GM12878 (cell line): ENCODE data around the gene THAP2.

ENCODE experiments used
- KDM1A ChIP-seq: fragments of 200-600 bp; sonication (generic); IDR thresholded peaks from 2 replicates; pipeline ENCODE4 v1.6.1; 2016; ENCODE audit warnings: borderline replicate concordance
- TF ChIP-seq, protein P1 (sequence below), 3 experiments: IDR thresholded peaks in 2 of 3; conservative IDR thresholded peaks in 1 of 3; 2 replicates each; pipeline ENCODE4 v1.5.1; 2011; ENCODE audit warnings: low read depth in 3 of 3, low read length in 3 of 3, mild to moderate bottlenecking in 3 of 3, control low read depth in 2 of 3, moderate library complexity in 2 of 3, inconsistent platforms in 1 of 3, mixed read lengths in 1 of 3; ENCODE audit not compliant: control insufficient read depth in 2 of 3, insufficient read depth in 1 of 3; ENCODE audit errors: extremely low read depth in 1 of 3
- TF ChIP-seq, protein P2 (sequence below): IDR thresholded peaks from 2 replicates; pipeline ENCODE4 v1.6.1; 2011; ENCODE audit warnings: low read depth, low read length, improper control_type of control experiment, borderline replicate concordance

DNA sequence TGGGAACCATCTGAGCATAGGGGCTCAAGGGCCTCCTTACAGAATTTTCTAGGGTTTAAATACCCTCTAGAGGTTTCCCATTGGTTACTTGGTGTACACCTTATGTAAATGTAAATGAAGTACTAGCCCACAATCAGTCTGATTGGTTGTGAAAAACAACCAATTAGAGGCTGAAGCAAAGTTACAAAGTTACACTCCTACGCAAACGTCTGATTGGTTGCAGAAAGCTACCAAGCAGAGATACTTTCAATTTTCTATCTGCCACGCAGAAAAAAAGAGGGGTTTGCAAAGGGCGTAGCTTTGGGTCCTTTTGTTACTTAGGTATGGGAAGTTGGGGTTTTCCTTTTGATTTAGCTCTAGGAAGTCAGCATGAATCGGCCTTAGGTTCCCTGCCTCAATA lies 20.0 kb downstream of the THAP2 start:
- TF ChIP-seq, protein P1, sequence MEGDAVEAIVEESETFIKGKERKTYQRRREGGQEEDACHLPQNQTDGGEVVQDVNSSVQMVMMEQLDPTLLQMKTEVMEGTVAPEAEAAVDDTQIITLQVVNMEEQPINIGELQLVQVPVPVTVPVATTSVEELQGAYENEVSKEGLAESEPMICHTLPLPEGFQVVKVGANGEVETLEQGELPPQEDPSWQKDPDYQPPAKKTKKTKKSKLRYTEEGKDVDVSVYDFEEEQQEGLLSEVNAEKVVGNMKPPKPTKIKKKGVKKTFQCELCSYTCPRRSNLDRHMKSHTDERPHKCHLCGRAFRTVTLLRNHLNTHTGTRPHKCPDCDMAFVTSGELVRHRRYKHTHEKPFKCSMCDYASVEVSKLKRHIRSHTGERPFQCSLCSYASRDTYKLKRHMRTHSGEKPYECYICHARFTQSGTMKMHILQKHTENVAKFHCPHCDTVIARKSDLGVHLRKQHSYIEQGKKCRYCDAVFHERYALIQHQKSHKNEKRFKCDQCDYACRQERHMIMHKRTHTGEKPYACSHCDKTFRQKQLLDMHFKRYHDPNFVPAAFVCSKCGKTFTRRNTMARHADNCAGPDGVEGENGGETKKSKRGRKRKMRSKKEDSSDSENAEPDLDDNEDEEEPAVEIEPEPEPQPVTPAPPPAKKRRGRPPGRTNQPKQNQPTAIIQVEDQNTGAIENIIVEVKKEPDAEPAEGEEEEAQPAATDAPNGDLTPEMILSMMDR (IDR thresholded peaks at IDR 0.05 in 2 of 3, conservative IDR thresholded peaks at IDR 0.05 in 1 of 3; ENCODE audit: control insufficient read depth in 2 of 3, extremely low read depth in 1 of 3, insufficient read depth in 1 of 3, low read depth in 3 of 3, low read length in 3 of 3): no peak
- TF ChIP-seq, protein P2, sequence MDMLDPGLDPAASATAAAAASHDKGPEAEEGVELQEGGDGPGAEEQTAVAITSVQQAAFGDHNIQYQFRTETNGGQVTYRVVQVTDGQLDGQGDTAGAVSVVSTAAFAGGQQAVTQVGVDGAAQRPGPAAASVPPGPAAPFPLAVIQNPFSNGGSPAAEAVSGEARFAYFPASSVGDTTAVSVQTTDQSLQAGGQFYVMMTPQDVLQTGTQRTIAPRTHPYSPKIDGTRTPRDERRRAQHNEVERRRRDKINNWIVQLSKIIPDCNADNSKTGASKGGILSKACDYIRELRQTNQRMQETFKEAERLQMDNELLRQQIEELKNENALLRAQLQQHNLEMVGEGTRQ: no peak
- no peak for TF ChIP-seq KDM1A
